Endothelial cell of umbilical vein (primary cell): ENCODE measurements around the gene MED25. TPM values are rescaled to one million over a fixed set of nuclear protein-coding genes. Genes with fewer than 3 reads are reported as not detected.

Experiments
- BruUV-seq: library from RNA; stranded (reverse); fragments of 400-500 nt; replicated peaks from 2 replicates; lab custom pipeline; 2021; lab: Mats Ljungman, UMichigan
- CTCF ChIA-PET: fragments of 300-600, 350-600 bp; sonication (Branson Sonifier 250); formaldehyde crosslinking; loops from one replicate; lab custom pipeline; 2021; ENCODE audit warnings: antibody characterized with exemption, inconsistent platforms; lab: Charles Lee
- POLR2A ChIA-PET: fragments of 300-600, 350-600 bp; sonication (Branson Sonifier 250); formaldehyde crosslinking; loops from one replicate; lab custom pipeline; 2021; ENCODE audit warnings: antibody characterized with exemption, inconsistent platforms; lab: Charles Lee
- DNase-seq: peaks from one replicate; pipeline ENCODE4 v3.0.0-alpha.2; 2011; ENCODE audit warnings: low read depth, low spot score
- FAIRE-seq: peaks from 2 replicates; lab custom pipeline; 2011; peaks lifted over from hg19 to GRCh38; lab: Jason Lieb, UNC
- H2AFZ ChIP-seq: 2 replicates; pipeline ENCODE4 v1.6.0; 2012; ENCODE audit warnings: low read depth, low read length, control low read depth, inconsistent platforms
- H3K27ac ChIP-seq: 2 replicates; pipeline ENCODE4 v1.5.1; 2011; ENCODE audit warnings: low read depth, mild to moderate bottlenecking, control low read depth, low read length, moderate library complexity; ENCODE audit not compliant: insufficient read depth
- H3K27me3 ChIP-seq, 2 experiments: 2 replicates each; pipeline versions ENCODE4 v1.6.0 to v1.6.1; 2011; ENCODE audit warnings: low read length in 2 of 2, mixed read lengths in 1 of 2; ENCODE audit not compliant: control insufficient read depth in 2 of 2, insufficient read depth in 2 of 2
- H3K36me3 ChIP-seq, 2 experiments: 2 replicates in 1 of 2; 3 replicates in 1 of 2; pipeline ENCODE4 v1.5.1; 2011; ENCODE audit warnings: low read length in 2 of 2, mild to moderate bottlenecking in 1 of 2, moderate library complexity in 1 of 2; ENCODE audit not compliant: control insufficient read depth in 2 of 2, insufficient read depth in 2 of 2; ENCODE audit errors: extremely low read depth in 1 of 2
- H3K4me1 ChIP-seq: 3 replicates; pipeline ENCODE4 v1.5.1; 2011; ENCODE audit warnings: mild to moderate bottlenecking, low read length; ENCODE audit not compliant: control insufficient read depth, insufficient read depth; ENCODE audit errors: extremely low read depth
- H3K4me2 ChIP-seq: 2 replicates; pipeline ENCODE4 v1.6.1; 2011; ENCODE audit warnings: low read length, control low read depth, mixed read lengths; ENCODE audit not compliant: insufficient read depth
- H3K4me3 ChIP-seq, 3 experiments: fragments of 200-600 bp in 1 of 3; sonication (generic), shearing (Covaris generic) in 1 of 3; replicated peaks in 1 of 3; 2 replicates each; pipeline ENCODE4 v1.5.1; 2011 to 2016; ENCODE audit warnings: control low read depth in 3 of 3, low read length in 3 of 3, mild to moderate bottlenecking in 2 of 3, inconsistent platforms in 1 of 3, low read depth in 1 of 3, moderate library complexity in 1 of 3; ENCODE audit not compliant: insufficient read depth in 1 of 3
- H3K79me2 ChIP-seq: 2 replicates; pipeline ENCODE4 v1.6.0; 2012; ENCODE audit warnings: low read length, inconsistent platforms; ENCODE audit not compliant: control insufficient read depth, insufficient read depth
- H3K9ac ChIP-seq: replicated peaks from 2 replicates; pipeline ENCODE3; 2011; ENCODE audit warnings: low read length, control low read depth; ENCODE audit not compliant: insufficient read depth; ENCODE audit errors: extremely low read depth
- H3K9me1 ChIP-seq: replicated peaks from 3 replicates; pipeline ENCODE4 v1.6.0; 2011; ENCODE audit warnings: mild to moderate bottlenecking, low read length; ENCODE audit not compliant: control insufficient read depth, insufficient read depth; ENCODE audit errors: extremely low read depth
- H3K9me3 ChIP-seq: replicated peaks from 2 replicates; pipeline ENCODE4 v1.5.1; 2012; ENCODE audit warnings: low read length, inconsistent platforms; ENCODE audit not compliant: control insufficient read depth, insufficient read depth
- H4K20me1 ChIP-seq: replicated peaks from 2 replicates; pipeline ENCODE3; 2011; ENCODE audit warnings: mild to moderate bottlenecking, low read length; ENCODE audit not compliant: control insufficient read depth, insufficient read depth; ENCODE audit errors: extremely low read depth
- CTCF ChIP-seq, 2 donors: IDR thresholded peaks; 1 replicate in 1 of 2; 2 replicates in 1 of 2; pipeline ENCODE4 v1.5.1; 2011; ENCODE audit warnings: low read length in 2 of 2, mild to moderate bottlenecking in 2 of 2, moderate library complexity in 2 of 2, control low read depth in 1 of 2, inconsistent platforms in 1 of 2, low read depth in 1 of 2; ENCODE audit not compliant: insufficient read depth in 1 of 2; ENCODE audit errors: extremely low read depth in 1 of 2
- EZH2 ChIP-seq: IDR thresholded peaks from 2 replicates; pipeline ENCODE4 v1.6.1; 2012; ENCODE audit warnings: borderline replicate concordance, low read depth, mild to moderate bottlenecking, moderate library complexity, low read length, inconsistent platforms; ENCODE audit not compliant: severe bottlenecking
- FOS ChIP-seq: IDR thresholded peaks from 2 replicates; pipeline ENCODE4 v1.6.1; 2011; ENCODE audit warnings: mild to moderate bottlenecking, low read length, moderate library complexity, borderline replicate concordance; ENCODE audit not compliant: insufficient read depth
- GATA2 ChIP-seq: IDR thresholded peaks from 2 replicates; pipeline ENCODE4 v1.7.0; 2011; ENCODE audit warnings: low read depth, mild to moderate bottlenecking, moderate library complexity, mixed read lengths, low read length; ENCODE audit not compliant: insufficient read length, insufficient read depth
- JUN ChIP-seq: IDR thresholded peaks from 2 replicates; pipeline ENCODE4 v1.6.1; 2011; ENCODE audit warnings: borderline replicate concordance, low read depth; ENCODE audit not compliant: insufficient read length, insufficient read depth
- MYC ChIP-seq: IDR thresholded peaks from one replicate; pipeline ENCODE4 v1.6.1; 2011; ENCODE audit warnings: mild to moderate bottlenecking, low read depth, low read length
- POLR2A ChIP-seq: IDR thresholded peaks from 2 replicates; pipeline ENCODE4 v1.6.1; 2012; ENCODE audit warnings: low read depth, mild to moderate bottlenecking, control low read depth, low read length
- POLR2AphosphoS5 ChIP-seq: IDR thresholded peaks from 2 replicates; pipeline ENCODE4 v1.6.1; 2012; ENCODE audit warnings: low read depth, mild to moderate bottlenecking, control low read depth, low read length, moderate library complexity; ENCODE audit not compliant: insufficient read depth
- dilution Hi-C: fragments of 300-500 bp; cut with MboI; formaldehyde crosslinking; loops from one replicate; pipeline ENCODE4 v1.15.0; 2019; ENCODE audit warnings: low sequenced_read_pairs; ENCODE audit not compliant: extremely low pct_ligation_motif_present
- intact Hi-C: fragments of 100-400 bp; cut with micrococcal nuclease; formaldehyde crosslinking; loops from one replicate; pipeline ENCODE4 v1.10.0; 2022
- polyA plus RNA-seq, 4 experiments: library from polyadenylated mRNA; depleted of rRNA in 3 of 4; stranded (reverse) in 3 of 4; unstranded in 1 of 4; fragments of >200 nt; gene quantifications; 2 replicates each; pipeline versions ENCODE4 v1.2.1 to v1.2.3, GENCODE V29; 2011 to 2012; ENCODE audit warnings: missing spikeins in 1 of 4
- total RNA-seq: library from RNA; stranded (reverse); gene quantifications from 2 replicates; pipeline ENCODE4 v1.2.3, GENCODE V29; 2021
- TF ChIP-seq, protein P1 (sequence below): IDR thresholded peaks from 2 replicates; pipeline ENCODE4 v1.6.1; 2011; ENCODE audit not compliant: insufficient read depth, insufficient read length

Gene MED25
- total and polyA plus RNA-seq, 2 donors (not counting 3 experiments of a cell fraction or from before 2014, with no cell fraction given) = 31.7 to 62.9 TPM

- Histone ChIP-seq H3K4me1 (peaks cover 8% of the 10 kb centered on the region), H3K36me3 (peaks cover 11 to 63% of the 10 kb centered on the region in 2 experiments), H3K27ac (no peak overlapping the region), H3K9me3 (no peaks in the 10 kb centered on the region), H3K9ac (no peak overlapping the region), H3K9me1 (no peaks in the 10 kb centered on the region), H3K4me3 (no peak overlapping the region), H3K79me2 (no peaks in the 10 kb centered on the region), H4K20me1 (no peaks in the 10 kb centered on the region), H3K27me3 (no peaks in the 10 kb centered on the region), H2AFZ (no peak overlapping the region), H3K4me2 (no peak overlapping the region)
- DNase-seq (no peak), FAIRE-seq (no peak)
- dilution Hi-C loops = no loop called here
- intact Hi-C loops = no loop called here
- CTCF ChIA-PET = interaction anchor here (1.5 kb wide), 1 partner anchor 9 kb away, joined by 7 read pairs; no protein-coding TSS in a partner anchor
- no TSS peak for BruUV-seq
- TF ChIP-seq JUN = no peak
- no peak for TF ChIP-seq EZH2
- TF ChIP-seq GATA2 = no peak
- no peak for TF ChIP-seq MYC
- TF ChIP-seq, protein P1, sequence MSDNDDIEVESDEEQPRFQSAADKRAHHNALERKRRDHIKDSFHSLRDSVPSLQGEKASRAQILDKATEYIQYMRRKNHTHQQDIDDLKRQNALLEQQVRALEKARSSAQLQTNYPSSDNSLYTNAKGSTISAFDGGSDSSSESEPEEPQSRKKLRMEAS = no peak
- no peak for TF ChIP-seq POLR2A
- TF ChIP-seq FOS = no peak
- no peak for TF ChIP-seq POLR2AphosphoS5
- no peak for TF ChIP-seq CTCF (IDR thresholded peaks at IDR 0.05; ENCODE audit: extremely low read depth in 1 of 2, insufficient read depth in 1 of 2, low read depth in 1 of 2, low read length in 2 of 2)
- POLR2A ChIA-PET = no interaction called here
Observed at GRCh38 chr19:49831592-49831991, 13.5 kb downstream of the MED25 start.
